A549 (cell line): ENCODE data around the gene PTPN14. TPM values are rescaled to one million over a fixed set of nuclear protein-coding genes. Genes with fewer than 3 reads are reported as not detected.

Source experiments
- ATAC-seq, 2 experiments: fragments of 200-7000 bp in 1 of 2; fragments of >200 bp in 1 of 2; cut with Nextera tagmentation in 1 of 2; cut with Tn5 transposase in 1 of 2; 3 replicates each; pipeline versions ENCODE4 v1.8.0 to v1.9.1; 2018 to 2020; ENCODE audit warnings: mild to moderate bottlenecking in 1 of 2, moderate library complexity in 1 of 2
- CTCF ChIA-PET: fragments of 300-600 bp; sonication (Branson Sonifier 250); formaldehyde crosslinking; extraction: SDS; loops from one replicate; lab custom pipeline; 2021; ENCODE audit warnings: antibody characterized with exemption, inconsistent platforms; lab: Yijun Ruan, JAX
- POLR2A ChIA-PET: fragments of 350-600 bp; formaldehyde crosslinking; extraction: SDS; loops from one replicate; lab custom pipeline; 2021; ENCODE audit warnings: antibody characterized with exemption, inconsistent platforms; lab: Yijun Ruan, JAX
- DNase-seq, 2 experiments: peaks; one replicate each; pipeline versions ENCODE4 v3.0.0 to v3.0.0-alpha.2; 2011 to 2016; ENCODE audit warnings: low read depth in 1 of 2, low spot score in 1 of 2
- FAIRE-seq: peaks from 2 replicates; lab custom pipeline; 2011; peaks lifted over from hg19 to GRCh38; lab: Jason Lieb, UNC
- H3K27ac ChIP-seq, 2 experiments: fragments of >200 bp; sonication (Bioruptor Twin); formaldehyde crosslinking; 3 replicates each; pipeline ENCODE4 v1.5.1; 2016 to 2017
- H3K4me1 ChIP-seq: fragments of >200 bp; sonication (Bioruptor Twin); formaldehyde crosslinking; 3 replicates; pipeline ENCODE4 v1.6.1; 2016
- H3K4me2 ChIP-seq: fragments of >200 bp; sonication (Bioruptor Twin); formaldehyde crosslinking; 3 replicates; pipeline ENCODE4 v1.6.1; 2016
- H3K4me3 ChIP-seq: fragments of >200 bp; sonication (Bioruptor Twin); formaldehyde crosslinking; 3 replicates; pipeline ENCODE4 v1.5.1; 2016
- H3K9me3 ChIP-seq: fragments of >200 bp; sonication (Bioruptor Twin); formaldehyde crosslinking; 3 replicates; pipeline ENCODE4 v1.6.1; 2016
- CHD2 ChIP-seq: fragments of 150-350 bp; IDR thresholded peaks from 2 replicates; pipeline ENCODE4 v1.6.1; 2014; ENCODE audit warnings: low read length; ENCODE audit not compliant: partially characterized antibody
- ESRRA ChIP-seq: fragments of 150-350 bp; IDR thresholded peaks from 2 replicates; pipeline ENCODE4 v1.6.1; 2014; ENCODE audit warnings: mild to moderate bottlenecking, low read length, borderline replicate concordance
- FOSB ChIP-seq: fragments of 250-450 bp; sonication (Bioruptor Pico); IDR thresholded peaks from 2 replicates; pipeline ENCODE4 v1.5.0; 2020; ENCODE audit warnings: mild to moderate bottlenecking, moderate library complexity
- FOXS1 ChIP-seq: fragments of 250-450 bp; sonication (Bioruptor Pico); IDR thresholded peaks from 2 replicates; pipeline ENCODE4 v1.5.0; 2020; ENCODE audit warnings: mild to moderate bottlenecking, moderate library complexity
- GATA3 ChIP-seq: IDR thresholded peaks from 2 replicates; pipeline ENCODE4 v1.6.1; 2012; ENCODE audit warnings: borderline replicate concordance
- HEYL ChIP-seq: fragments of 250-450 bp; sonication (Bioruptor Pico); IDR thresholded peaks from 2 replicates; pipeline ENCODE4 v1.8.0; 2021; ENCODE audit warnings: mild to moderate bottlenecking, moderate library complexity
- HOXA7 ChIP-seq: fragments of 250-450 bp; sonication (Bioruptor Pico); IDR thresholded peaks from 2 replicates; pipeline ENCODE4 v1.5.0; 2020; ENCODE audit warnings: mild to moderate bottlenecking, moderate library complexity
- JUNB ChIP-seq: fragments of >200 bp; sonication (Bioruptor Twin); formaldehyde crosslinking; IDR thresholded peaks from 2 replicates; pipeline ENCODE4 v1.6.1; 2016
- MAFK ChIP-seq: fragments of 450-650 bp; IDR thresholded peaks from 2 replicates; pipeline ENCODE4 v1.6.1; 2014; ENCODE audit not compliant: partially characterized antibody
- NPAS2 ChIP-seq: fragments of 250-450 bp; sonication (Bioruptor Pico); IDR thresholded peaks from 2 replicates; pipeline ENCODE4 v1.8.0; 2022; ENCODE audit warnings: mild to moderate bottlenecking, moderate library complexity, borderline replicate concordance
- NR3C1 ChIP-seq: fragments of >200 bp; sonication (Bioruptor Twin); formaldehyde crosslinking; IDR thresholded peaks from 3 replicates; pipeline ENCODE4 v1.6.1; 2017
- RFX5 ChIP-seq: fragments of 450-650 bp; IDR thresholded peaks from 2 replicates; pipeline ENCODE4 v1.7.1; 2014; ENCODE audit warnings: antibody characterized with exemption, mild to moderate bottlenecking, moderate library complexity
- RNF2 ChIP-seq: fragments of 200-600 bp; sonication (generic); IDR thresholded peaks from 2 replicates; pipeline ENCODE4 v1.6.1; 2016; ENCODE audit warnings: low read depth, mild to moderate bottlenecking, antibody characterized with exemption, moderate library complexity, borderline replicate concordance
- SMC3 ChIP-seq: fragments of >200 bp; sonication (Bioruptor Twin); formaldehyde crosslinking; IDR thresholded peaks from 3 replicates; pipeline ENCODE4 v1.6.1; 2018; ENCODE audit warnings: inconsistent platforms
- TFCP2L1 ChIP-seq: fragments of 250-450 bp; sonication (Bioruptor Pico); IDR thresholded peaks from 2 replicates; pipeline ENCODE4 v1.5.0; 2021; ENCODE audit warnings: mild to moderate bottlenecking
- USF2 ChIP-seq: fragments of 450-650 bp; IDR thresholded peaks from 2 replicates; pipeline ENCODE4 v1.6.1; 2014; ENCODE audit warnings: antibody characterized with exemption
- ZC3H11A ChIP-seq: fragments of 450-650 bp; IDR thresholded peaks from 2 replicates; pipeline ENCODE4 v1.6.1; 2014; ENCODE audit warnings: antibody characterized with exemption, mild to moderate bottlenecking
- ZFP36 ChIP-seq: fragments of 450-650 bp; IDR thresholded peaks from 2 replicates; pipeline ENCODE4 v1.6.1; 2014; ENCODE audit warnings: borderline replicate concordance; ENCODE audit not compliant: partially characterized antibody
- ZSCAN20 ChIP-seq: fragments of 250-450 bp; sonication (Bioruptor Pico); IDR thresholded peaks from 2 replicates; pipeline ENCODE4 v1.8.0; 2022; ENCODE audit warnings: mild to moderate bottlenecking, moderate library complexity
- WGBS: methylation state at CpG from one replicate; pipeline ENCODE4 v1.1.6; 2017; ENCODE audit errors: missing lambda C conversion rate; 5-methylcytosine and 5-hydroxymethylcytosine counted together
- polyA plus RNA-seq, 4 experiments: library from polyadenylated mRNA; depleted of rRNA in 3 of 4; stranded (reverse); fragments of >200 nt; fragmentation: RNase III in 1 of 4; extraction: RNeasy Plus Mini Kit Qiagen cat#74134 plus additional on column Dnase treatment in 1 of 4; gene quantifications; 2 replicates in 3 of 4; 3 replicates in 1 of 4; pipeline ENCODE4 v1.2.3, GENCODE V29; 2011 to 2017
- TF ChIP-seq, protein P1 (sequence below): fragments of 250-450 bp; sonication (Bioruptor Pico); IDR thresholded peaks from 2 replicates; pipeline ENCODE4 v1.5.0; 2020; ENCODE audit warnings: low read depth, mild to moderate bottlenecking, moderate library complexity
- TF ChIP-seq, protein P2 (sequence below): fragments of 250-450 bp; sonication (Bioruptor Pico); IDR thresholded peaks from 2 replicates; pipeline ENCODE4 v1.5.0; 2021; ENCODE audit warnings: mild to moderate bottlenecking, moderate library complexity, borderline replicate concordance
- TF ChIP-seq, protein P3 (sequence below): IDR thresholded peaks from 2 replicates; pipeline ENCODE4 v1.6.1; 2012

The PTPN14 gene
- polyA plus RNA-seq, 2 of the 4 experiments (the other 2 are of a cell fraction), result 9.2 to 10.0 TPM

DNA sequence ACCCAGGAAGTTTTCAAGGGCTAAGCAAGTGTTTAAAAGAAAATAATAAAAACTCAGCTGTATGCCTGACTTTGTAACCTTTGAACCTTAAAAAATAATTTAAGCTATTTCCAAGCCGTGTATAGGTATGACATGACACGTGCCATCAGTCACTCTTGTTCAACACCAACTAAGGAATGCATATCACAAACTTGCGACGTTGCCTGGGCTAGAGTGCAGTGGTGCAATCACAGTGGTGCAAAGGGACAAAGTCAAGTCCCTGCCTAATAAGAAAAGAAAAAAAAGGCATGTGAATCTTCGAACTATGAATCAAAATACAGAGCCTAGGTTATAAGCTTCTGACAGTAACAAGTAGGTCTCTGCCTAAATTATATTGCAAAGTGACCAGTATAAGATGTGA is 191.3 kb downstream of the PTPN14 start:
- POLR2A ChIA-PET, result no interaction called here
- ATAC-seq (no peak), FAIRE-seq (no peak)

GRCh38 chr1:214354440-214355148 is 196.8 kb downstream of the PTPN14 start:
- H3K27ac ChIP-seq, result no peak overlapping the region
- TF ChIP-seq SMC3 (no peak), FOSB (CRISPR knock-in tag) (no peak), USF2 (no peak), RFX5 (no peak), FOXS1 (no peak)
- TF ChIP-seq, protein P1, sequence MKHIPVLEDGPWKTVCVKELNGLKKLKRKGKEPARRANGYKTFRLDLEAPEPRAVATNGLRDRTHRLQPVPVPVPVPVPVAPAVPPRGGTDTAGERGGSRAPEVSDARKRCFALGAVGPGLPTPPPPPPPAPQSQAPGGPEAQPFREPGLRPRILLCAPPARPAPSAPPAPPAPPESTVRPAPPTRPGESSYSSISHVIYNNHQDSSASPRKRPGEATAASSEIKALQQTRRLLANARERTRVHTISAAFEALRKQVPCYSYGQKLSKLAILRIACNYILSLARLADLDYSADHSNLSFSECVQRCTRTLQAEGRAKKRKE (CRISPR knock-in tag), result no peak
- TF ChIP-seq, protein P2, sequence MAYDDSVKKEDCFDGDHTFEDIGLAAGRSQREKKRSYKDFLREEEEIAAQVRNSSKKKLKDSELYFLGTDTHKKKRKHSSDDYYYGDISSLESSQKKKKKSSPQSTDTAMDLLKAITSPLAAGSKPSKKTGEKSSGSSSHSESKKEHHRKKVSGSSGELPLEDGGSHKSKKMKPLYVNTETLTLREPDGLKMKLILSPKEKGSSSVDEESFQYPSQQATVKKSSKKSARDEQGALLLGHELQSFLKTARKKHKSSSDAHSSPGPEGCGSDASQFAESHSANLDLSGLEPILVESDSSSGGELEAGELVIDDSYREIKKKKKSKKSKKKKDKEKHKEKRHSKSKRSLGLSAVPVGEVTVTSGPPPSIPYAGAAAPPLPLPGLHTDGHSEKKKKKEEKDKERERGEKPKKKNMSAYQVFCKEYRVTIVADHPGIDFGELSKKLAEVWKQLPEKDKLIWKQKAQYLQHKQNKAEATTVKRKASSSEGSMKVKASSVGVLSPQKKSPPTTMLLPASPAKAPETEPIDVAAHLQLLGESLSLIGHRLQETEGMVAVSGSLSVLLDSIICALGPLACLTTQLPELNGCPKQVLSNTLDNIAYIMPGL (CRISPR knock-in tag), result no peak
- TF ChIP-seq, all 56 proteins: peak for 0
- Histone ChIP-seq H3K4me2 (no peak overlapping the region), H3K4me1 (0 out of 3 replicates have a peak, but pooled peaks cover 5% of the 10 kb centered on the region), H3K9me3 (no peaks in the 10 kb centered on the region), H3K4me3 (no peak overlapping the region)
- DNase-seq (no peak), FAIRE-seq (no peak), ATAC-seq (no peak)
- CTCF ChIA-PET, result interaction anchor here (1.3 to 5.0 kb wide), 6 partner anchors 14 to 231 kb away, joined by 3 to 40 read pairs (median 6); no protein-coding TSS in a partner anchor
- POLR2A ChIA-PET, result no interaction called here
- 92% methylated on average over 4 of the region's 4 CpGs for WGBS

More for the DNA sequence above, 191.3 kb downstream of the PTPN14 start:
- Histone ChIP-seq H3K4me2 (no peak overlapping the region), H3K4me1 (no peaks in the 10 kb centered on the region), H3K4me3 (no peak overlapping the region), H3K27ac (no peak overlapping the region), H3K9me3 (no peaks in the 10 kb centered on the region)
- DNase-seq, result no peak
- TF ChIP-seq GATA3 (no peak), JUNB (no peak), ZSCAN20 (CRISPR knock-in tag) (no peak), NPAS2 (CRISPR knock-in tag) (no peak), CHD2 (no peak), ZFP36 (no peak), USF2 (no peak), HOXA7 (CRISPR knock-in tag) (no peak), NR3C1 (no peak), ZC3H11A (no peak), ESRRA (no peak), RNF2 (no peak), MAFK (no peak), HEYL (CRISPR knock-in tag) (no peak), FOXS1 (no peak), RFX5 (no peak), TFCP2L1 (CRISPR knock-in tag) (no peak)
- TF ChIP-seq, protein P2 (CRISPR knock-in tag), result no peak
- TF ChIP-seq, protein P3, sequence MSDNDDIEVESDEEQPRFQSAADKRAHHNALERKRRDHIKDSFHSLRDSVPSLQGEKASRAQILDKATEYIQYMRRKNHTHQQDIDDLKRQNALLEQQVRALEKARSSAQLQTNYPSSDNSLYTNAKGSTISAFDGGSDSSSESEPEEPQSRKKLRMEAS, result no peak
- TF ChIP-seq, protein P1 (CRISPR knock-in tag), result no peak
- 82% methylated on average over 5 of the region's 5 CpGs for WGBS
- CTCF ChIA-PET, result interaction anchor here (1.4 to 2.4 kb wide), 3 partner anchors 28 to 225 kb away, joined by 6 to 15 read pairs (median 6); no protein-coding TSS in a partner anchor
